HEK293 (cell line): ENCODE data around the gene PPARG.

Experiments
- KLF1 ChIP-seq: fragments of 450-650 bp; formaldehyde crosslinking; IDR thresholded peaks from 2 replicates; pipeline ENCODE4 v1.5.1; 2016; ENCODE audit warnings: missing biosample characterization, missing genetic modification characterization
- KLF16 ChIP-seq: fragments of 450-650 bp; formaldehyde crosslinking; IDR thresholded peaks from 2 replicates; pipeline ENCODE4 v1.5.1; 2017; ENCODE audit warnings: missing biosample characterization, missing genetic modification characterization
- REST ChIP-seq: fragments of 450-650 bp; formaldehyde crosslinking; IDR thresholded peaks from 2 replicates; pipeline ENCODE4 v1.5.1; 2016; ENCODE audit warnings: missing biosample characterization, missing genetic modification characterization
- SP2 ChIP-seq: fragments of 450-650 bp; formaldehyde crosslinking; IDR thresholded peaks from 2 replicates; pipeline ENCODE4 v1.5.1; 2016; ENCODE audit warnings: missing biosample characterization, missing genetic modification characterization
- TSHZ1 ChIP-seq: fragments of 450-650 bp; formaldehyde crosslinking; IDR thresholded peaks from 2 replicates; pipeline ENCODE4 v1.5.1; 2016; ENCODE audit warnings: missing biosample characterization, missing genetic modification characterization, borderline replicate concordance
- YY1 ChIP-seq: fragments of 450-650 bp; formaldehyde crosslinking; IDR thresholded peaks from 2 replicates; pipeline ENCODE4 v1.5.1; 2018; ENCODE audit warnings: missing biosample characterization, missing genetic modification characterization
- YY2 ChIP-seq: fragments of 450-650 bp; formaldehyde crosslinking; IDR thresholded peaks from 2 replicates; pipeline ENCODE4 v1.5.1; 2016; ENCODE audit warnings: missing biosample characterization, missing genetic modification characterization
- ZFP3 ChIP-seq: fragments of 450-650 bp; formaldehyde crosslinking; IDR thresholded peaks from 2 replicates; pipeline ENCODE4 v1.5.1; 2016; ENCODE audit warnings: low read depth, missing biosample characterization, missing genetic modification characterization
- ZNF114 ChIP-seq: fragments of 450-650 bp; formaldehyde crosslinking; IDR thresholded peaks from 2 replicates; pipeline ENCODE4 v1.5.0; 2017; ENCODE audit warnings: missing biosample characterization, missing genetic modification characterization
- ZNF24 ChIP-seq: fragments of 450-650 bp; formaldehyde crosslinking; IDR thresholded peaks from 2 replicates; pipeline ENCODE4 v1.5.1; 2016; ENCODE audit warnings: missing biosample characterization, missing genetic modification characterization
- ZNF274 ChIP-seq, 2 experiments: fragments of 200-500 bp in 1 of 2; fragments of 450-650 bp in 1 of 2; sonication (Bioruptor generic) in 1 of 2; formaldehyde crosslinking in 1 of 2; IDR thresholded peaks; 2 replicates each; pipeline versions ENCODE4 v1.5.1 to v1.6.1; 2014 to 2016; ENCODE audit warnings: borderline replicate concordance in 1 of 2, inconsistent platforms in 1 of 2, low read length in 1 of 2, missing biosample characterization in 1 of 2, missing genetic modification characterization in 1 of 2
- ZNF510 ChIP-seq: fragments of 450-650 bp; formaldehyde crosslinking; IDR thresholded peaks from 2 replicates; pipeline ENCODE4 v1.5.1; 2018; ENCODE audit warnings: mild to moderate bottlenecking, missing genetic modification characterization, missing biosample characterization; ENCODE audit not compliant: insufficient replicate concordance
- ZNF548 ChIP-seq: fragments of 450-650 bp; formaldehyde crosslinking; IDR thresholded peaks from 2 replicates; pipeline ENCODE4 v1.5.1; 2016; ENCODE audit warnings: missing biosample characterization, missing genetic modification characterization
- TF ChIP-seq, protein P1 (sequence below): fragments of 450-650 bp; formaldehyde crosslinking; IDR thresholded peaks from 2 replicates; pipeline ENCODE4 v1.5.1; 2016; ENCODE audit warnings: missing biosample characterization, missing genetic modification characterization

- TF ChIP-seq, protein P1, sequence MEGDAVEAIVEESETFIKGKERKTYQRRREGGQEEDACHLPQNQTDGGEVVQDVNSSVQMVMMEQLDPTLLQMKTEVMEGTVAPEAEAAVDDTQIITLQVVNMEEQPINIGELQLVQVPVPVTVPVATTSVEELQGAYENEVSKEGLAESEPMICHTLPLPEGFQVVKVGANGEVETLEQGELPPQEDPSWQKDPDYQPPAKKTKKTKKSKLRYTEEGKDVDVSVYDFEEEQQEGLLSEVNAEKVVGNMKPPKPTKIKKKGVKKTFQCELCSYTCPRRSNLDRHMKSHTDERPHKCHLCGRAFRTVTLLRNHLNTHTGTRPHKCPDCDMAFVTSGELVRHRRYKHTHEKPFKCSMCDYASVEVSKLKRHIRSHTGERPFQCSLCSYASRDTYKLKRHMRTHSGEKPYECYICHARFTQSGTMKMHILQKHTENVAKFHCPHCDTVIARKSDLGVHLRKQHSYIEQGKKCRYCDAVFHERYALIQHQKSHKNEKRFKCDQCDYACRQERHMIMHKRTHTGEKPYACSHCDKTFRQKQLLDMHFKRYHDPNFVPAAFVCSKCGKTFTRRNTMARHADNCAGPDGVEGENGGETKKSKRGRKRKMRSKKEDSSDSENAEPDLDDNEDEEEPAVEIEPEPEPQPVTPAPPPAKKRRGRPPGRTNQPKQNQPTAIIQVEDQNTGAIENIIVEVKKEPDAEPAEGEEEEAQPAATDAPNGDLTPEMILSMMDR (tag by site-specific recombination), result no peak
- TF ChIP-seq KLF16 (no peak), ZNF24 (no peak), ZNF274 (IDR thresholded peaks at IDR 0.05; ENCODE audit: low read length) (no peak), ZNF274 (tag by site-specific recombination; IDR thresholded peaks at IDR 0.05; ENCODE audit: borderline replicate concordance) (no peak), REST (tag by site-specific recombination) (no peak), ZNF548 (tag by site-specific recombination) (no peak), SP2 (tag by site-specific recombination) (no peak), ZNF510 (tag by site-specific recombination) (no peak), YY2 (tag by site-specific recombination) (no peak), ZFP3 (tag by site-specific recombination) (no peak), YY1 (tag by site-specific recombination) (no peak), ZNF114 (tag by site-specific recombination) (no peak), TSHZ1 (tag by site-specific recombination) (no peak), KLF1 (tag by site-specific recombination) (no peak)
Measured at GRCh38 chr3:12328132-12328836, 39.4 kb downstream of the PPARG start.
